GM21619 (cell line): ENCODE measurements around the gene UBL4A.
A peak's percentile ranks its signal among the peaks of the same experiment; 100 is the strongest.

Experiments used
- ATAC-seq: cut with Tn5 transposase; IDR thresholded peaks from one replicate; pipeline ENCODE4 v1.9.1; 2021; ENCODE audit not compliant: unreplicated experiment

UBL4A gene

GRCh38 chrX:154483325-154483724 lies 3.1 kb downstream of the UBL4A start:
- ATAC-seq, result no peak

- ATAC-seq, result no peak
Observed at GRCh38 chrX:154482786-154483185, 3.6 kb downstream of the UBL4A start.

GRCh38 chrX:154481911-154482601 lies 4.4 kb downstream of the UBL4A start:
- no peak for ATAC-seq

GRCh38 chrX:154481195-154481594 lies 5.2 kb downstream of the UBL4A start:
- no peak for ATAC-seq

GRCh38 chrX:154478728-154479622 lies 7.4 kb downstream of the UBL4A start, which contains the start of gene LAGE3:
Gene LAGE3 (minus strand): TSS chrX:154479281. CDS start chrX:154478915, 366 bp downstream.
- ATAC-seq, result peak; percentile 87

- no peak for ATAC-seq
Observed at GRCh38 chrX:154477891-154478477, 8.4 kb downstream of the UBL4A start.

GRCh38 chrX:154476821-154477220 lies 9.6 kb downstream of the UBL4A start:
- no peak for ATAC-seq

- no peak for ATAC-seq
Observed at GRCh38 chrX:154473683-154474082, 12.7 kb downstream of the UBL4A start.

GRCh38 chrX:154472685-154473632 lies 13.5 kb downstream of the UBL4A start:
- no peak for ATAC-seq

GRCh38 chrX:154471839-154472684 lies 14.4 kb downstream of the UBL4A start:
- ATAC-seq, result no peak

- no peak for ATAC-seq
Observed at GRCh38 chrX:154470914-154471568, 15.4 kb downstream of the UBL4A start.

GRCh38 chrX:154470434-154470833 lies 16.0 kb downstream of the UBL4A start:
- ATAC-seq, result no peak

- no peak for ATAC-seq
Observed at GRCh38 chrX:154469880-154470279, 16.5 kb downstream of the UBL4A start.

- no peak for ATAC-seq
Observed at GRCh38 chrX:154469114-154469513, 17.3 kb downstream of the UBL4A start.

GRCh38 chrX:154468217-154468616 lies 18.2 kb downstream of the UBL4A start:
- no peak for ATAC-seq

GRCh38 chrX:154467556-154467955 lies 18.9 kb downstream of the UBL4A start:
- no peak for ATAC-seq

GRCh38 chrX:154466907-154467306 lies 19.5 kb downstream of the UBL4A start:
- no peak for ATAC-seq

- no peak for ATAC-seq
Observed at GRCh38 chrX:154466036-154466435, 20.4 kb downstream of the UBL4A start.

GRCh38 chrX:154465601-154466000 lies 20.8 kb downstream of the UBL4A start:
- ATAC-seq, result no peak
